HEK293 (cell line): ENCODE data around the gene LCN10.
"Not testable (repeated sequence)": the region's sequence is repeated elsewhere in the genome, so short reads cannot be mapped to it uniquely, and the experiment has no call there.

ENCODE experiments used
- CTCF ChIA-PET: fragments of 350-600 bp; formaldehyde crosslinking; extraction: SDS; loops from one replicate; lab custom pipeline; 2021; ENCODE audit warnings: antibody characterized with exemption; lab: Yijun Ruan, JAX
- POLR2A ChIA-PET: fragments of 300-600 bp; formaldehyde crosslinking; extraction: SDS; loops from one replicate; lab custom pipeline; 2020; ENCODE audit warnings: antibody characterized with exemption, inconsistent platforms; lab: Yijun Ruan, JAX
- H3K27ac ChIP-seq: fragments of 200-500 bp; sonication (Bioruptor generic); 2 replicates; pipeline ENCODE4 v1.5.1; 2014; ENCODE audit warnings: low read depth, low read length, control low read depth, inconsistent platforms; ENCODE audit errors: extremely low read depth
- H3K36me3 ChIP-seq, 2 experiments: fragments of 200-500 bp in 1 of 2; sonication (Bioruptor generic) in 1 of 2; 1 replicate in 1 of 2; 2 replicates in 1 of 2; pipeline ENCODE4 v1.5.1; 2014 to 2017; ENCODE audit warnings: inconsistent platforms in 2 of 2, low read length in 2 of 2; ENCODE audit not compliant: control insufficient read depth in 2 of 2, insufficient read depth in 1 of 2
- H3K4me1 ChIP-seq: fragments of 200-500 bp; sonication (Bioruptor generic); 2 replicates; pipeline ENCODE4 v1.5.1; 2014; ENCODE audit warnings: mild to moderate bottlenecking, low read length, inconsistent platforms; ENCODE audit not compliant: control insufficient read depth, insufficient read depth
- H3K4me3 ChIP-seq: 2 replicates; pipeline ENCODE4 v1.5.1; 2011; ENCODE audit warnings: low read depth, mild to moderate bottlenecking, control low read depth, low read length, moderate library complexity
- H3K9me3 ChIP-seq: fragments of 200-500 bp; sonication (Bioruptor generic); 2 replicates; pipeline ENCODE4 v1.5.1; 2014; ENCODE audit warnings: low read depth, low read length, inconsistent platforms; ENCODE audit not compliant: control insufficient read depth, insufficient read depth
- EGR2 ChIP-seq: fragments of 450-650 bp; formaldehyde crosslinking; IDR thresholded peaks from 2 replicates; pipeline ENCODE4 v1.5.1; 2016; ENCODE audit warnings: low read depth, missing biosample characterization, missing genetic modification characterization
- INSM2 ChIP-seq: fragments of 450-650 bp; formaldehyde crosslinking; IDR thresholded peaks from 2 replicates; pipeline ENCODE4 v1.5.1; 2016; ENCODE audit warnings: missing biosample characterization, missing genetic modification characterization
- PRDM10 ChIP-seq: fragments of 450-650 bp; formaldehyde crosslinking; IDR thresholded peaks from 2 replicates; pipeline ENCODE4 v1.5.1; 2016; ENCODE audit warnings: missing biosample characterization, missing genetic modification characterization
- ZBTB8A ChIP-seq: fragments of 450-650 bp; formaldehyde crosslinking; IDR thresholded peaks from 2 replicates; pipeline ENCODE4 v1.5.1; 2016; ENCODE audit warnings: missing biosample characterization, missing genetic modification characterization
- ZFP37 ChIP-seq: fragments of 450-650 bp; formaldehyde crosslinking; IDR thresholded peaks from 2 replicates; pipeline ENCODE4 v1.5.1; 2016; ENCODE audit warnings: missing biosample characterization, missing genetic modification characterization
- ZNF138 ChIP-seq: fragments of 450-650 bp; formaldehyde crosslinking; IDR thresholded peaks from 2 replicates; pipeline ENCODE4 v1.5.1; 2016; ENCODE audit warnings: missing biosample characterization, missing genetic modification characterization, borderline replicate concordance
- ZNF157 ChIP-seq: fragments of 450-650 bp; formaldehyde crosslinking; IDR thresholded peaks from 2 replicates; pipeline ENCODE4 v1.5.1; 2016; ENCODE audit warnings: missing biosample characterization, missing genetic modification characterization
- ZNF211 ChIP-seq: fragments of 450-650 bp; formaldehyde crosslinking; IDR thresholded peaks from 2 replicates; pipeline ENCODE4 v1.5.1; 2016; ENCODE audit warnings: low read depth, missing biosample characterization, missing genetic modification characterization
- ZNF280C ChIP-seq: fragments of 450-650 bp; formaldehyde crosslinking; IDR thresholded peaks from 2 replicates; pipeline ENCODE4 v1.5.1; 2016; ENCODE audit warnings: missing biosample characterization, missing genetic modification characterization
- ZNF335 ChIP-seq: fragments of 450-650 bp; formaldehyde crosslinking; conservative IDR thresholded peaks from 2 replicates; pipeline ENCODE4 v1.5.1; 2016; ENCODE audit warnings: missing biosample characterization, missing genetic modification characterization
- ZNF558 ChIP-seq: fragments of 450-650 bp; formaldehyde crosslinking; IDR thresholded peaks from 2 replicates; pipeline ENCODE4 v1.5.1; 2016; ENCODE audit warnings: missing biosample characterization, missing genetic modification characterization
- ZNF600 ChIP-seq: fragments of 450-650 bp; formaldehyde crosslinking; IDR thresholded peaks from 2 replicates; pipeline ENCODE4 v1.5.1; 2016; ENCODE audit warnings: missing biosample characterization, missing genetic modification characterization
- ZNF701 ChIP-seq: fragments of 450-650 bp; formaldehyde crosslinking; IDR thresholded peaks from 2 replicates; pipeline ENCODE4 v1.5.1; 2016; ENCODE audit warnings: missing biosample characterization, missing genetic modification characterization

LCN10 gene

GRCh38 chr9:136786451-136786850 lies 43.7 kb upstream of the LCN10 start (continued):
- TF ChIP-seq ZBTB8A (no peak), ZNF558 (no peak), ZNF211 (tag by site-specific recombination) (no peak), EGR2 (tag by site-specific recombination) (no peak)

- H3K4me1 ChIP-seq, H3K9me3 ChIP-seq, H3K4me3 ChIP-seq, H3K27ac ChIP-seq, H3K36me3 ChIP-seq: not testable (repeated sequence)
- POLR2A ChIA-PET, result interaction anchor here (1.6 kb wide), 1 partner anchor 250 kb away, joined by 4 read pairs; no protein-coding TSS in a partner anchor
- CTCF ChIA-PET, result interaction anchor here (0.7 to 6.1 kb wide), 12 partner anchors 8 to 272 kb away, joined by 3 to 61 read pairs (median 6); partner anchors contain the start of genes ABCA2 and LCN15
Measured at GRCh38 chr9:136785565-136786355, 43.0 kb upstream of the LCN10 start.

GRCh38 chr9:136784997-136785361 lies 42.2 kb upstream of the LCN10 start:
- Histone ChIP-seq H3K4me3 (no peak overlapping the region), H3K4me1 (peaks cover under 1% of the 10 kb centered on the region), H3K27ac (no peak overlapping the region), H3K9me3 (no peaks in the 10 kb centered on the region), H3K36me3 (no peaks in the 10 kb centered on the region)
- POLR2A ChIA-PET, result no interaction called here
- TF ChIP-seq ZNF157 (tag by site-specific recombination), result no peak
- TF ChIP-seq ZNF138 (tag by site-specific recombination), result no peak
- no peak for TF ChIP-seq INSM2 (tag by site-specific recombination)
- no peak for TF ChIP-seq ZNF701 (tag by site-specific recombination)
- no peak for TF ChIP-seq ZFP37 (tag by site-specific recombination)
- TF ChIP-seq ZNF600 (tag by site-specific recombination), result no peak
- TF ChIP-seq ZNF280C (tag by site-specific recombination), result no peak
- TF ChIP-seq PRDM10 (tag by site-specific recombination), result no peak
- no peak for TF ChIP-seq ZNF335 (tag by site-specific recombination)
- CTCF ChIA-PET, result interaction anchor here (0.6 to 6.1 kb wide), 5 partner anchors 21 to 251 kb away, joined by 3 to 61 read pairs (median 6); partner anchors contain the start of gene LCN15
